Measurements from ENCODE around the gene FRAS1.
"Not testable (repeated sequence)": the region's sequence is repeated elsewhere in the genome, so short reads cannot be mapped to it uniquely, and the experiment has no call there.

Gene FRAS1

DNA sequence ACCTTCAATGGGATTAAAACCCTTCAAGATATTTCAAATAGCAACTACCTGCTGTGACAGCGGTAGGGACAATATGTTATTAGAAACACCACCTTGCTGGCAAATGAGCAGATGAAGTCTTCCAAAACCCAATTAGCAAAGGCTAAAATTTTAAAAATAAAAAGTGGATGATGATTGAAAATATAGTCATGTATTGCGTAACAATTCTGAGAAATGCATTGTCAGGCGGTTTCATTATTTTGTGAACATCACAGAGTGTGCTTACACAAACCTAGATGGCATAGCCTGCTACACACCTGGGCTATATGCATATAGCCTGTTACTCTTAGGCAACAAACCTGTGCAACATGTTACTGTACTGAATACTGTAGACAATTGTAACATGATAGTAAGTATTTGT lies 403.2 kb downstream of the FRAS1 start:
- Histone ChIP-seq H3K27ac (no peak overlapping the region), H3K27me3 (peaks cover 15% of the 10 kb centered on the region), H3K36me3 (no peaks in the 10 kb centered on the region), H3K9me3 (no peaks in the 10 kb centered on the region), H3K4me3 (ENCODE audit: low read depth in 1 of 2, low read length in 1 of 2) (no peak overlapping the region), H3K4me1 (ENCODE audit: control insufficient read depth in 1 of 2, insufficient read depth in 1 of 2, low read depth in 1 of 2, low read length in 1 of 2) (peaks cover 7% of the 10 kb centered on the region in 2 experiments)
- no peak for TF ChIP-seq CTCF (IDR thresholded peaks at IDR 0.05)

- TF ChIP-seq CTCF (IDR thresholded peaks at IDR 0.05) = no peak
- Histone ChIP-seq H3K9me3 (no peaks in the 10 kb centered on the region), H3K27me3 (peaks cover 15% of the 10 kb centered on the region), H3K27ac (no peak overlapping the region), H3K4me3 (ENCODE audit: low read depth in 1 of 2, low read length in 1 of 2) (no peak overlapping the region), H3K4me1 (ENCODE audit: control insufficient read depth in 1 of 2, insufficient read depth in 1 of 2, low read depth in 1 of 2, low read length in 1 of 2) (peaks cover 3 to 5% of the 10 kb centered on the region in 2 experiments), H3K36me3 (no peaks in the 10 kb centered on the region)
These were observed 407.1 kb downstream of the FRAS1 start for GRCh38 chr4:78464265-78464664.

GRCh38 chr4:78467223-78467622 lies 410.1 kb downstream of the FRAS1 start:
- H3K27me3 ChIP-seq = peaks cover 15% of the 10 kb centered on the region
- not testable (repeated sequence) for H3K4me3 ChIP-seq (ENCODE audit: low read depth in 1 of 2, low read length in 1 of 2); H3K9me3 ChIP-seq; H3K36me3 ChIP-seq; H3K4me1 ChIP-seq (ENCODE audit: control insufficient read depth in 1 of 2, insufficient read depth in 1 of 2, low read depth in 1 of 2, low read length in 1 of 2); H3K27ac ChIP-seq

DNA sequence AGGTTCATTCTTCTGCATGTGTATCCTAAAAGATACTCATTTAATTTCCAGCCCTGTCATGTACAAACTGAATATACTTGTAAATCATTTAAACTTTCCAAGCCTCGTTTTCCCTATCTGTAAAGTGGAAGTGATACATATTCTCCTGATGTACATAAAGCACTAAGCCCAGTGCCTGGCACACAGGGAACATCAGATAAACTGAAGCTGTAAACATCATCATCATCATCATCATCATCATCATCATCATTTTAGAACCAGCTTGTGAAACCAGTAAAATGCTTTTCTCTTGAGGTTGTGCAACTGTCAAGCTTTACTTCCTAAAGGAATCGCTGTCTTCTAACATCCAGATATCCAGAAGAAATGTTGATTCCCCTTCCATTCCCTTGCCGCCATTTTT lies 411.1 kb downstream of the FRAS1 start:
- Histone ChIP-seq H3K9me3 (no peaks in the 10 kb centered on the region), H3K4me1 (ENCODE audit: control insufficient read depth in 1 of 2, insufficient read depth in 1 of 2, low read depth in 1 of 2, low read length in 1 of 2) (no peaks in the 10 kb centered on the region), H3K27ac (no peak overlapping the region), H3K36me3 (no peaks in the 10 kb centered on the region), H3K4me3 (ENCODE audit: low read depth in 1 of 2, low read length in 1 of 2) (no peak overlapping the region), H3K27me3 (peaks cover 7% of the 10 kb centered on the region)
- TF ChIP-seq CTCF (IDR thresholded peaks at IDR 0.05) = no peak

DNA sequence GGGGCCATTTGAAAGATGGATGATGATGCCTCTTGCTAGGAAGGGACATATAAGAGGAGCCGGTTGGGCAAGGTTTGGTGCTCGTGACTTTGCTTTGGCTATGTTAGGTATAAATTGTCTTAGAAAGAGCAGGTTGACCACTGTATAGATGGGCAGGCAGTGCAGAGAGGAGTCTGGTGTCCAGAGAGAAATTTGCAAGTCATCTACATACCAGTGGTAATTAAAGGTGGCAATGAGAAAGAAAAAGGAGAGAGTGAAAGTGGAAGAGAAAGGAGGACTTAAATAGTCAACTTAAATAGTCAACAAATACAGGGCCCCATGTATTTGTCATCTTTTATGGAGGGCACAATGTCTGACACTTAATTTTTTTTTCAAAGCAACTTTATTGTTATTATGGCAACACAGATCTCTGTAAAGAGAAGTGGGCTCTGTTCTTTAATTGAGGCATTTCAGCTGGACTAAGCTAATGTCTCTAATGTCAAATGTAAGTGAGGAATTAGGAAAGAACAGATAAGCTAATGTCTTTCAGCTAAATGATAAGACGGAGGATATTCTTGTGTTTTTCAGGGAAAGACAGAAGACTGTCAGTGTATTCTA lies 419.1 kb downstream of the FRAS1 start:
- Histone ChIP-seq H3K36me3 (no peaks in the 10 kb centered on the region), H3K27ac (no peak overlapping the region), H3K27me3 (peaks cover 7% of the 10 kb centered on the region), H3K9me3 (no peaks in the 10 kb centered on the region), H3K4me1 (ENCODE audit: control insufficient read depth in 1 of 2, insufficient read depth in 1 of 2, low read depth in 1 of 2, low read length in 1 of 2) (no peaks in the 10 kb centered on the region), H3K4me3 (ENCODE audit: low read depth in 1 of 2, low read length in 1 of 2) (no peak overlapping the region)
- no peak for TF ChIP-seq CTCF (IDR thresholded peaks at IDR 0.05)

- TF ChIP-seq CTCF (IDR thresholded peaks at IDR 0.05) = no peak
- no peak overlapping the region for H3K27ac ChIP-seq
- H3K9me3 ChIP-seq = no peaks in the 10 kb centered on the region
- no peak overlapping the region for H3K4me3 ChIP-seq (ENCODE audit: low read depth in 1 of 2, low read length in 1 of 2)
- H3K27me3 ChIP-seq = peaks cover 7% of the 10 kb centered on the region
- H3K36me3 ChIP-seq = no peaks in the 10 kb centered on the region
- no peaks in the 10 kb centered on the region for H3K4me1 ChIP-seq (ENCODE audit: control insufficient read depth in 1 of 2, insufficient read depth in 1 of 2, low read depth in 1 of 2, low read length in 1 of 2)
These were observed 420.2 kb downstream of the FRAS1 start for GRCh38 chr4:78477276-78477675.
